G401.6 (cell line): ENCODE data around the gene PKDREJ.
A peak's percentile ranks its signal among the peaks of the same experiment; 100 is the strongest.
"Not testable (repeated sequence)": the region's sequence is repeated elsewhere in the genome, so short reads cannot be mapped to it uniquely, and the experiment has no call there.

ENCODE experiments used
- FAIRE-seq: peaks from 2 replicates; lab custom pipeline; 2012; peaks lifted over from hg19 to GRCh38; lab: Jason Lieb, UNC

The PKDREJ gene

GRCh38 chr22:46263216-46263590 lies at the start of gene PKDREJ:
Gene PKDREJ, minus strand, starts transcription at chr22:46263343. Its CDS starts 21 bp downstream, at chr22:46263322.
- FAIRE-seq, result no peak

GRCh38 chr22:46312848-46313247 lies 49.7 kb upstream of the PKDREJ start:
- not testable (repeated sequence) for FAIRE-seq

GRCh38 chr22:46312056-46312455 lies 48.9 kb upstream of the PKDREJ start:
- FAIRE-seq, result no peak

GRCh38 chr22:46309526-46310085 lies 46.5 kb upstream of the PKDREJ start:
- no peak for FAIRE-seq

- no peak for FAIRE-seq
These were observed 45.3 kb upstream of the PKDREJ start for GRCh38 chr22:46308283-46308988.

GRCh38 chr22:46303347-46303965 lies 40.3 kb upstream of the PKDREJ start:
- FAIRE-seq, result no peak

- no peak for FAIRE-seq
These were observed 37.3 kb upstream of the PKDREJ start for GRCh38 chr22:46300491-46300890.

GRCh38 chr22:46299101-46299500 lies 36.0 kb upstream of the PKDREJ start:
- FAIRE-seq, result no peak

GRCh38 chr22:46297151-46297812 lies 34.1 kb upstream of the PKDREJ start:
- no peak for FAIRE-seq

- FAIRE-seq, result peak; percentile 97
These were observed 33.4 kb upstream of the PKDREJ start, which contains the start of gene GTSE1 for GRCh38 chr22:46296257-46297150. Gene GTSE1, plus strand, starts transcription at chr22:46296870. Its CDS starts 531 bp downstream, at chr22:46297401.

- FAIRE-seq, result no peak
These were observed 32.3 kb upstream of the PKDREJ start for GRCh38 chr22:46295277-46295971.

GRCh38 chr22:46294784-46295183 lies 31.6 kb upstream of the PKDREJ start:
- FAIRE-seq, result no peak

GRCh38 chr22:46293577-46294260 lies 30.6 kb upstream of the PKDREJ start:
- FAIRE-seq, result no peak

GRCh38 chr22:46292732-46293131 lies 29.6 kb upstream of the PKDREJ start:
- FAIRE-seq, result no peak

GRCh38 chr22:46292173-46292572 lies 29.0 kb upstream of the PKDREJ start:
- FAIRE-seq, result no peak

- no peak for FAIRE-seq
These were observed 28.0 kb upstream of the PKDREJ start for GRCh38 chr22:46290843-46291785.

- no peak for FAIRE-seq
These were observed 27.1 kb upstream of the PKDREJ start for GRCh38 chr22:46290121-46290842.

GRCh38 chr22:46289244-46289891 lies 26.2 kb upstream of the PKDREJ start:
- no peak for FAIRE-seq
